ENCODE data around the gene HK1.

- TF ChIP-seq CTCF (IDR thresholded peaks at IDR 0.05; ENCODE audit: low read length): no peak
- TF ChIP-seq EZH2 (IDR thresholded peaks at IDR 0.05; ENCODE audit: borderline replicate concordance, low read length): no peak
Measured at GRCh38 chr10:69376662-69377061, 98.4 kb downstream of the HK1 start.
